IMR-90 (cell line): ENCODE results near the gene CSRP2. TPM values are rescaled to one million over a fixed set of nuclear protein-coding genes. Genes with fewer than 3 reads are reported as not detected.
A peak's percentile ranks its signal among the peaks of the same experiment; 100 is the strongest.

ENCODE experiments used
- ATAC-seq: fragments of 200-7000 bp; cut with Tn5 transposase; 2 replicates; pipeline ENCODE4 v1.9.1; 2020; ENCODE audit warnings: low read depth, mild to moderate bottlenecking, moderate library complexity
- BruUV-seq: library from RNA; stranded (reverse); fragments of 400-500 nt; replicated peaks from 2 replicates; lab custom pipeline; 2021; lab: Mats Ljungman, UMichigan
- CTCF ChIA-PET: fragments of 300-600 bp; formaldehyde crosslinking; extraction: SDS; loops from one replicate; lab custom pipeline; 2021; ENCODE audit warnings: antibody characterized with exemption; lab: Yijun Ruan, JAX
- POLR2A ChIA-PET: fragments of 300-600 bp; sonication (Branson Sonifier 250); formaldehyde crosslinking; loops from one replicate; lab custom pipeline; 2022; ENCODE audit warnings: antibody characterized with exemption; ENCODE audit not compliant: unreplicated experiment; lab: Charles Lee
- DNase-seq: peaks from one replicate; pipeline ENCODE4 v3.0.0; 2013
- H2AFZ ChIP-seq: replicated peaks from 2 replicates; pipeline ENCODE3; 2013; ENCODE audit warnings: low read length, mild to moderate bottlenecking; ENCODE audit not compliant: poor library complexity
- H2AK5ac ChIP-seq: 2 replicates; pipeline ENCODE4 v1.6.1; 2013; ENCODE audit warnings: low read depth, low read length, inconsistent platforms
- H2AK9ac ChIP-seq: replicated peaks from 2 replicates; pipeline ENCODE3; 2013; ENCODE audit warnings: mild to moderate bottlenecking, low read depth, low read length, moderate library complexity; ENCODE audit not compliant: poor library complexity
- H2BK120ac ChIP-seq: 2 replicates; pipeline ENCODE4 v1.6.1; 2013; ENCODE audit warnings: low read depth, low read length, inconsistent platforms
- H2BK15ac ChIP-seq: 3 replicates; pipeline ENCODE4 v1.6.1; 2013; ENCODE audit warnings: low read depth, low read length, inconsistent platforms
- H2BK20ac ChIP-seq: 2 replicates; pipeline ENCODE4 v1.6.1; 2013; ENCODE audit warnings: low read depth, mild to moderate bottlenecking, inconsistent platforms, low read length, moderate library complexity
- H2BK5ac ChIP-seq: 2 replicates; pipeline ENCODE4 v1.6.1; 2013; ENCODE audit warnings: mild to moderate bottlenecking, low read depth, low read length, inconsistent platforms; ENCODE audit not compliant: poor library complexity, severe bottlenecking
- H3K14ac ChIP-seq: replicated peaks from 2 replicates; pipeline ENCODE4 v1.6.1; 2013; ENCODE audit warnings: low read depth, low read length, inconsistent platforms
- H3K18ac ChIP-seq: 2 replicates; pipeline ENCODE4 v1.6.1; 2013; ENCODE audit warnings: low read depth, low read length, control low read depth
- H3K23ac ChIP-seq: 2 replicates; pipeline ENCODE4 v1.6.1; 2013; ENCODE audit warnings: low read depth, low read length, inconsistent platforms
- H3K27ac ChIP-seq: 2 replicates; pipeline ENCODE4 v1.5.1; 2013; ENCODE audit warnings: mild to moderate bottlenecking, control low read depth, low read length; ENCODE audit not compliant: insufficient read depth
- H3K27me3 ChIP-seq: 2 replicates; pipeline ENCODE4 v1.6.1; 2013; ENCODE audit warnings: low read length; ENCODE audit not compliant: control insufficient read depth, insufficient read depth
- H3K36me3 ChIP-seq: 2 replicates; pipeline ENCODE4 v1.6.1; 2013; ENCODE audit warnings: low read length, mixed read lengths; ENCODE audit not compliant: control insufficient read depth, insufficient read depth
- H3K4ac ChIP-seq: 2 replicates; pipeline ENCODE4 v1.6.1; 2013; ENCODE audit warnings: low read depth, low read length, inconsistent platforms
- H3K4me1 ChIP-seq: 2 replicates; pipeline ENCODE4 v1.6.1; 2013; ENCODE audit warnings: low read length, mixed read lengths; ENCODE audit not compliant: control insufficient read depth, insufficient read depth
- H3K4me2 ChIP-seq: 2 replicates; pipeline ENCODE4 v1.6.1; 2013; ENCODE audit warnings: low read depth, mild to moderate bottlenecking, control low read depth, low read length, moderate library complexity
- H3K4me3 ChIP-seq: 2 replicates; pipeline ENCODE4 v1.5.1; 2013; ENCODE audit warnings: low read depth, mild to moderate bottlenecking, control low read depth, low read length, moderate library complexity; ENCODE audit not compliant: insufficient read depth
- H3K56ac ChIP-seq: 2 replicates; pipeline ENCODE4 v1.6.1; 2013; ENCODE audit warnings: low read length, inconsistent platforms; ENCODE audit not compliant: insufficient read depth; ENCODE audit errors: extremely low read depth
- H3K79me1 ChIP-seq, 2 experiments: 2 replicates each; pipeline ENCODE4 v1.6.1; 2013; ENCODE audit warnings: low read length in 2 of 2, inconsistent platforms in 1 of 2, low read depth in 1 of 2
- H3K9ac ChIP-seq: 2 replicates; pipeline ENCODE4 v1.6.1; 2013; ENCODE audit warnings: low read depth, low read length, control low read depth
- H3K9me1 ChIP-seq: 2 replicates; pipeline ENCODE4 v1.6.1; 2013; ENCODE audit warnings: low read length, inconsistent platforms; ENCODE audit not compliant: insufficient read depth
- H3K9me3 ChIP-seq: 2 replicates; pipeline ENCODE4 v1.6.1; 2013; ENCODE audit warnings: low read length; ENCODE audit not compliant: control insufficient read depth, insufficient read depth
- H4K20me1 ChIP-seq: 2 replicates; pipeline ENCODE4 v1.6.1; 2013; ENCODE audit warnings: low read length, inconsistent platforms; ENCODE audit not compliant: insufficient read depth
- H4K5ac ChIP-seq: 2 replicates; pipeline ENCODE4 v1.6.1; 2013; ENCODE audit warnings: mild to moderate bottlenecking, low read depth, low read length, control low read depth
- H4K8ac ChIP-seq, 2 experiments: 2 replicates each; pipeline ENCODE4 v1.6.1; 2013; ENCODE audit warnings: low read depth in 2 of 2, low read length in 2 of 2, control low read depth in 1 of 2, inconsistent platforms in 1 of 2
- H4K91ac ChIP-seq: 2 replicates; pipeline ENCODE4 v1.6.1; 2013; ENCODE audit warnings: low read depth, low read length, inconsistent platforms; ENCODE audit not compliant: insufficient read depth
- BHLHE40 ChIP-seq: fragments of 150-350 bp; IDR thresholded peaks from 2 replicates; pipeline ENCODE4 v1.6.1; 2016; ENCODE audit warnings: mild to moderate bottlenecking, low read depth, low read length
- CEBPB ChIP-seq: IDR thresholded peaks from 2 replicates; pipeline ENCODE4 v1.6.1; 2012; ENCODE audit warnings: low read depth, low read length, improper control_type of control experiment
- CHD1 ChIP-seq: IDR thresholded peaks from 2 replicates; pipeline ENCODE4 v1.6.1; 2012; ENCODE audit warnings: low read depth, low read length, improper control_type of control experiment
- CTCF ChIP-seq: conservative IDR thresholded peaks from 2 replicates; pipeline ENCODE4 v1.5.1; 2012; ENCODE audit warnings: mild to moderate bottlenecking, low read depth, low read length, improper control_type of control experiment
- ELK1 ChIP-seq: fragments of 150-350 bp; IDR thresholded peaks from 2 replicates; pipeline ENCODE4 v1.6.1; 2016; ENCODE audit warnings: low read depth, mild to moderate bottlenecking, low read length, moderate library complexity, borderline replicate concordance
- FOS ChIP-seq: fragments of 150-350 bp; IDR thresholded peaks from 2 replicates; pipeline ENCODE4 v1.6.1; 2016; ENCODE audit warnings: low read depth, low read length
- MAFK ChIP-seq: IDR thresholded peaks from 2 replicates; pipeline ENCODE4 v1.6.1; 2012; ENCODE audit warnings: low read depth, low read length, improper control_type of control experiment
- MAZ ChIP-seq: IDR thresholded peaks from 2 replicates; pipeline ENCODE4 v1.6.1; 2012; ENCODE audit warnings: low read depth, mild to moderate bottlenecking, low read length, improper control_type of control experiment, moderate library complexity, borderline replicate concordance
- MXI1 ChIP-seq: IDR thresholded peaks from 2 replicates; pipeline ENCODE4 v1.6.1; 2012; ENCODE audit warnings: low read depth, mild to moderate bottlenecking, low read length, moderate library complexity, borderline replicate concordance
- NFE2L2 ChIP-seq: fragments of 150-350 bp; IDR thresholded peaks from 2 replicates; pipeline ENCODE4 v1.6.1; 2016; ENCODE audit warnings: low read depth, mild to moderate bottlenecking, low read length
- POLR2A ChIP-seq: IDR thresholded peaks from 2 replicates; pipeline ENCODE4 v1.6.1; 2012; ENCODE audit warnings: mild to moderate bottlenecking, low read depth, low read length
- RAD21 ChIP-seq: IDR thresholded peaks from 2 replicates; pipeline ENCODE4 v1.6.1; 2012; ENCODE audit warnings: low read length, improper control_type of control experiment
- RCOR1 ChIP-seq: IDR thresholded peaks from 2 replicates; pipeline ENCODE4 v1.6.1; 2012; ENCODE audit warnings: mild to moderate bottlenecking, low read length, improper control_type of control experiment; ENCODE audit not compliant: insufficient replicate concordance
- RFX5 ChIP-seq: IDR thresholded peaks from 2 replicates; pipeline ENCODE4 v1.8.0; 2012; ENCODE audit warnings: low read depth, mild to moderate bottlenecking, low read length, moderate library complexity
- SMC3 ChIP-seq: fragments of 150-350 bp; IDR thresholded peaks from 2 replicates; pipeline ENCODE4 v1.6.1; 2016; ENCODE audit warnings: low read depth, mild to moderate bottlenecking, antibody characterized with exemption, low read length, moderate library complexity
- WGBS, 2 experiments: methylation state at CpG; one replicate each; pipeline versions ENCODE4 v1.1.5 to v1.1.7; 2013; ENCODE audit warnings: missing lambda C conversion rate in 2 of 2; ENCODE audit not compliant: insufficient read length in 1 of 2; ENCODE audit errors: extremely low coverage in 2 of 2; 5-methylcytosine and 5-hydroxymethylcytosine counted together
- dilution Hi-C: fragments of 300-500 bp; cut with HindIII; formaldehyde crosslinking; loops from one replicate; pipeline ENCODE4 v1.14.3; 2018; ENCODE audit warnings: low sequenced_read_pairs; ENCODE audit not compliant: unreplicated experiment
- in situ Hi-C: fragments of 300-500 bp; cut with MboI; formaldehyde crosslinking; loops from 3 replicates; pipeline ENCODE4 v1.14.3; 2019; ENCODE audit warnings: low sequenced_read_pairs, inconsistent platforms, mixed read lengths
- intact Hi-C: fragments of 100-400 bp; cut with micrococcal nuclease; formaldehyde crosslinking; loops from 2 replicates; pipeline ENCODE4 v1.10.0; 2022
- polyA plus RNA-seq, 3 experiments: library from polyadenylated mRNA; depleted of rRNA; stranded (reverse); fragments of >200 nt; gene quantifications; 2 replicates each; pipeline ENCODE4 v1.2.3, GENCODE V29; 2012; ENCODE audit warnings: low replicate concordance in 1 of 3
- total RNA-seq: library from RNA; depleted of rRNA; stranded (reverse); fragments of >200 nt; gene quantifications from 2 replicates; pipeline ENCODE4 v1.2.3, GENCODE V29; 2012

The CSRP2 gene
- total and polyA plus RNA-seq, 2 of the 4 experiments (the other 2 are of a cell fraction): 156 to 179 TPM

- peak overlapping the region; percentile 62 for H2BK5ac ChIP-seq
- peak; percentile 2 for ATAC-seq
- H3K23ac ChIP-seq: peak overlapping the region; percentile 99
- peak overlapping the region; percentile 77 for H3K4me2 ChIP-seq
- peak overlapping the region; percentile 61 for H3K4me3 ChIP-seq
- no peaks in the 10 kb centered on the region for H3K27me3 ChIP-seq
- peak overlapping the region; percentile 80 for H2BK120ac ChIP-seq
- DNase-seq: no peak
- WGBS, 2 experiments: 0% methylated on average over 16 of the region's 44 CpGs; no CpG with 5 or more reads in 1 of the 2 experiments
- H4K91ac ChIP-seq: peak overlapping the region; percentile 80
- peak overlapping the region; percentile 62 for H3K27ac ChIP-seq
- H3K9me1 ChIP-seq: peaks cover 17% of the 10 kb centered on the region
- CTCF ChIA-PET: interaction anchor here (0.8 to 3.7 kb wide), 2 partner anchors 12 to 133 kb away, joined by 3 to 15 read pairs; no protein-coding TSS in a partner anchor
- peak overlapping the region; percentile 36 for H3K18ac ChIP-seq
- H3K4me1 ChIP-seq: peaks cover 14% of the 10 kb centered on the region
- H4K8ac ChIP-seq: peak overlapping the region; percentile 65 to 84
- H3K14ac ChIP-seq: peak overlapping the region; percentile 98
- H3K56ac ChIP-seq: peak overlapping the region; percentile 87
- H3K4ac ChIP-seq: peak overlapping the region; percentile 88
- peak overlapping the region; percentile 95 for H2AFZ ChIP-seq
- in situ Hi-C loops: no loop called here
- H4K5ac ChIP-seq: peak overlapping the region; percentile 17; the same call in 1 of the 2 replicates
- 0 out of 2 replicates have a peak overlapping the region, but pooled peaks have one; percentile 31 for H2BK20ac ChIP-seq
- dilution Hi-C loops: no loop called here
- peaks cover 29% of the 10 kb centered on the region for H4K20me1 ChIP-seq
- intact Hi-C loops: loop anchor here (2.0 kb wide), 2 partner anchors 49 to 133 kb away; no protein-coding TSS in a partner anchor
- H2AK5ac ChIP-seq: peak overlapping the region; percentile 81
- BruUV-seq: TSS peak; percentile 56
- H2BK15ac ChIP-seq: peak overlapping the region; percentile 77; the same call in 1 of the 3 replicates
- peak overlapping the region; percentile 74 for H3K9ac ChIP-seq
- peaks cover 3% of the 10 kb centered on the region; the same call in 1 of the 2 replicates for H3K36me3 ChIP-seq
- no peaks in the 10 kb centered on the region for H3K9me3 ChIP-seq
- H2AK9ac ChIP-seq: peak overlapping the region; percentile 95
- peaks cover 15 to 48% of the 10 kb centered on the region in 2 experiments for H3K79me1 ChIP-seq
- POLR2A ChIA-PET: interaction anchor here (1.0 kb wide), 1 partner anchor 12 kb away, joined by 6 read pairs; no protein-coding TSS in a partner anchor
- TF ChIP-seq MAFK (no peak), RFX5 (no peak), NFE2L2 (no peak), RCOR1 (no peak), CHD1 (no peak), FOS (no peak), RAD21 (no peak), CTCF (peak; percentile 26), CEBPB (peak; percentile 51), MAZ (peak; percentile 9; the same call in 1 of the 2 replicates), ELK1 (no peak), BHLHE40 (no peak), SMC3 (no peak), POLR2A (no peak), MXI1 (no peak; the same call in 1 of the 2 replicates)
Measured at GRCh38 chr12:76878099-76878898, 520 bp downstream of the CSRP2 start.
